Liver (tissue), 9 donors: ENCODE data around the gene ABHD8. TPM values are rescaled to one million over a fixed set of nuclear protein-coding genes. Genes with fewer than 3 reads are reported as not detected.
A peak's percentile ranks its signal among the peaks of the same experiment; 100 is the strongest.

Experiments
- DNase-seq: peaks from one replicate; pipeline ENCODE4 v3.0.0-alpha.2; 2017; ENCODE audit warnings: low spot score
- H3K27ac ChIP-seq, 2 donors: one replicate each; pipeline ENCODE4 v1.7.0; 2013; ENCODE audit warnings: inconsistent platforms in 2 of 2, low read length in 2 of 2, control low read depth in 1 of 2, low read depth in 1 of 2, mild to moderate bottlenecking in 1 of 2
- H3K27me3 ChIP-seq, 4 donors: one replicate each; pipeline versions ENCODE4 v1.6.1 to v1.7.0; 2013; ENCODE audit warnings: low read length in 3 of 4, inconsistent platforms in 1 of 4, mild to moderate bottlenecking in 1 of 4, moderate library complexity in 1 of 4; ENCODE audit not compliant: control insufficient read depth in 4 of 4, insufficient read depth in 4 of 4
- H3K36me3 ChIP-seq, 4 donors: one replicate each; pipeline versions ENCODE4 v1.6.1 to v1.7.0; 2013; ENCODE audit warnings: low read length in 3 of 4, mild to moderate bottlenecking in 3 of 4, low read depth in 1 of 4, moderate library complexity in 1 of 4; ENCODE audit not compliant: control insufficient read depth in 4 of 4, insufficient read depth in 3 of 4
- H3K4me1 ChIP-seq, 4 donors: one replicate each; pipeline versions ENCODE4 v1.6.1 to v1.7.0; 2013; ENCODE audit warnings: low read length in 3 of 4, mild to moderate bottlenecking in 3 of 4, moderate library complexity in 1 of 4; ENCODE audit not compliant: control insufficient read depth in 4 of 4, insufficient read depth in 4 of 4
- H3K4me3 ChIP-seq, 3 donors: one replicate each; pipeline versions ENCODE4 v1.6.1 to v1.7.0; 2013; ENCODE audit warnings: low read length in 3 of 3, control low read depth in 1 of 3, low read depth in 1 of 3, mild to moderate bottlenecking in 1 of 3
- H3K9ac ChIP-seq, 2 donors: one replicate each; pipeline ENCODE4 v1.7.0; 2013; ENCODE audit warnings: low read length in 2 of 2, mild to moderate bottlenecking in 2 of 2, moderate library complexity in 2 of 2, control low read depth in 1 of 2, low read depth in 1 of 2
- H3K9me3 ChIP-seq, 4 donors: one replicate each; pipeline versions ENCODE4 v1.6.1 to v1.7.0; 2013; ENCODE audit warnings: low read length in 3 of 4; ENCODE audit not compliant: control insufficient read depth in 4 of 4
- EGR1 ChIP-seq, 2 donors: IDR thresholded peaks; 2 replicates each; pipeline ENCODE4 v1.6.1; 2016 to 2018; ENCODE audit warnings: antibody characterized with exemption in 2 of 2, low read depth in 2 of 2
- FOXA1 ChIP-seq: IDR thresholded peaks from 2 replicates; pipeline ENCODE4 v1.6.1; 2016; ENCODE audit warnings: antibody characterized with exemption
- FOXA2 ChIP-seq: IDR thresholded peaks from 2 replicates; pipeline ENCODE4 v1.6.1; 2016; ENCODE audit warnings: antibody characterized with exemption
- GABPA ChIP-seq, 2 donors: IDR thresholded peaks in 1 of 2; conservative IDR thresholded peaks in 1 of 2; 2 replicates each; pipeline ENCODE4 v1.6.1; 2016; ENCODE audit warnings: antibody characterized with exemption in 2 of 2, mild to moderate bottlenecking in 1 of 2, moderate library complexity in 1 of 2
- HNF4A ChIP-seq, 2 donors: conservative IDR thresholded peaks; 2 replicates each; pipeline ENCODE4 v1.6.1; 2016; ENCODE audit warnings: antibody characterized with exemption in 2 of 2, mild to moderate bottlenecking in 2 of 2
- JUND ChIP-seq, 2 donors: IDR thresholded peaks; 2 replicates each; pipeline ENCODE4 v1.6.1; 2016; ENCODE audit warnings: antibody characterized with exemption in 2 of 2
- RAD21 ChIP-seq, 2 donors: IDR thresholded peaks; 2 replicates each; pipeline ENCODE4 v1.6.1; 2016; ENCODE audit warnings: antibody characterized with exemption in 2 of 2, mild to moderate bottlenecking in 2 of 2
- SP1 ChIP-seq: IDR thresholded peaks from 2 replicates; pipeline ENCODE4 v1.6.1; 2018; ENCODE audit warnings: antibody characterized with exemption, mild to moderate bottlenecking
- YY1 ChIP-seq: IDR thresholded peaks from 2 replicates; pipeline ENCODE4 v1.6.1; 2016; ENCODE audit warnings: antibody characterized with exemption, mild to moderate bottlenecking
- WGBS: extraction: QIAGEN DNeasy Blood & Tissue Kit; methylation state at CpG from one replicate; pipeline ENCODE4 v1.1.7; 2013; 5-methylcytosine and 5-hydroxymethylcytosine counted together
- polyA plus RNA-seq, 2 donors: library from polyadenylated mRNA; stranded (reverse) in 1 of 2; unstranded in 1 of 2; fragments of 200-250 nt in 1 of 2; fragments of >200 nt in 1 of 2; fragmentation: Nextera tagmentation in 1 of 2; extraction: Ambion mirVana in 1 of 2; gene quantifications; one replicate each; pipeline versions ENCODE4 v1.2.1 to v1.2.3, GENCODE V29; 2013 to 2015
- total RNA-seq, 2 donors: library from RNA; depleted of rRNA; stranded (reverse); fragments of >200 nt; gene quantifications; one replicate each; pipeline ENCODE4 v1.2.3, GENCODE V29; 2014
- TF ChIP-seq, protein P1 (sequence below): IDR thresholded peaks from 2 replicates; pipeline ENCODE4 v1.6.1; 2016; ENCODE audit warnings: antibody characterized with exemption, mild to moderate bottlenecking
- TF ChIP-seq, protein P2 (sequence below): fragments of 150-350 bp; IDR thresholded peaks from 2 replicates; pipeline ENCODE4 v1.5.1; 2017; ENCODE audit warnings: improper control_type of control experiment, low read depth, low read length; ENCODE audit not compliant: missing input control
- TF ChIP-seq, protein P3 (sequence below): IDR thresholded peaks from 2 replicates; pipeline ENCODE4 v1.6.1; 2016; ENCODE audit warnings: antibody characterized with exemption
- TF ChIP-seq, protein P4 (sequence below): IDR thresholded peaks from 2 replicates; pipeline ENCODE4 v1.6.1; 2016; ENCODE audit warnings: antibody characterized with exemption
- TF ChIP-seq, protein P5 (sequence below): IDR thresholded peaks from 2 replicates; pipeline ENCODE4 v1.6.1; 2016; ENCODE audit warnings: antibody characterized with exemption
- donor health status: healthy.
- donor health status: healthy.
- donor health status: healthy.
- donor health status: healthy.
- donor health status: healthy.

ABHD8 gene
- total and polyA plus RNA-seq, 4 donors, result 6.3 to 26.9 (median 14.4) TPM

GRCh38 chr19:17309198-17309964 is 6.2 kb upstream of the ABHD8 start, which contains the start of gene DDA1 (continued):
- TF ChIP-seq, protein P1, sequence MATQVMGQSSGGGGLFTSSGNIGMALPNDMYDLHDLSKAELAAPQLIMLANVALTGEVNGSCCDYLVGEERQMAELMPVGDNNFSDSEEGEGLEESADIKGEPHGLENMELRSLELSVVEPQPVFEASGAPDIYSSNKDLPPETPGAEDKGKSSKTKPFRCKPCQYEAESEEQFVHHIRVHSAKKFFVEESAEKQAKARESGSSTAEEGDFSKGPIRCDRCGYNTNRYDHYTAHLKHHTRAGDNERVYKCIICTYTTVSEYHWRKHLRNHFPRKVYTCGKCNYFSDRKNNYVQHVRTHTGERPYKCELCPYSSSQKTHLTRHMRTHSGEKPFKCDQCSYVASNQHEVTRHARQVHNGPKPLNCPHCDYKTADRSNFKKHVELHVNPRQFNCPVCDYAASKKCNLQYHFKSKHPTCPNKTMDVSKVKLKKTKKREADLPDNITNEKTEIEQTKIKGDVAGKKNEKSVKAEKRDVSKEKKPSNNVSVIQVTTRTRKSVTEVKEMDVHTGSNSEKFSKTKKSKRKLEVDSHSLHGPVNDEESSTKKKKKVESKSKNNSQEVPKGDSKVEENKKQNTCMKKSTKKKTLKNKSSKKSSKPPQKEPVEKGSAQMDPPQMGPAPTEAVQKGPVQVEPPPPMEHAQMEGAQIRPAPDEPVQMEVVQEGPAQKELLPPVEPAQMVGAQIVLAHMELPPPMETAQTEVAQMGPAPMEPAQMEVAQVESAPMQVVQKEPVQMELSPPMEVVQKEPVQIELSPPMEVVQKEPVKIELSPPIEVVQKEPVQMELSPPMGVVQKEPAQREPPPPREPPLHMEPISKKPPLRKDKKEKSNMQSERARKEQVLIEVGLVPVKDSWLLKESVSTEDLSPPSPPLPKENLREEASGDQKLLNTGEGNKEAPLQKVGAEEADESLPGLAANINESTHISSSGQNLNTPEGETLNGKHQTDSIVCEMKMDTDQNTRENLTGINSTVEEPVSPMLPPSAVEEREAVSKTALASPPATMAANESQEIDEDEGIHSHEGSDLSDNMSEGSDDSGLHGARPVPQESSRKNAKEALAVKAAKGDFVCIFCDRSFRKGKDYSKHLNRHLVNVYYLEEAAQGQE, result peak; percentile 69
- TF ChIP-seq EGR1 (IDR thresholded peaks at IDR 0.05; ENCODE audit: low read depth in 2 of 2), result peak; percentile 53 to 76
- no peak for TF ChIP-seq FOXA2
- TF ChIP-seq, protein P2, sequence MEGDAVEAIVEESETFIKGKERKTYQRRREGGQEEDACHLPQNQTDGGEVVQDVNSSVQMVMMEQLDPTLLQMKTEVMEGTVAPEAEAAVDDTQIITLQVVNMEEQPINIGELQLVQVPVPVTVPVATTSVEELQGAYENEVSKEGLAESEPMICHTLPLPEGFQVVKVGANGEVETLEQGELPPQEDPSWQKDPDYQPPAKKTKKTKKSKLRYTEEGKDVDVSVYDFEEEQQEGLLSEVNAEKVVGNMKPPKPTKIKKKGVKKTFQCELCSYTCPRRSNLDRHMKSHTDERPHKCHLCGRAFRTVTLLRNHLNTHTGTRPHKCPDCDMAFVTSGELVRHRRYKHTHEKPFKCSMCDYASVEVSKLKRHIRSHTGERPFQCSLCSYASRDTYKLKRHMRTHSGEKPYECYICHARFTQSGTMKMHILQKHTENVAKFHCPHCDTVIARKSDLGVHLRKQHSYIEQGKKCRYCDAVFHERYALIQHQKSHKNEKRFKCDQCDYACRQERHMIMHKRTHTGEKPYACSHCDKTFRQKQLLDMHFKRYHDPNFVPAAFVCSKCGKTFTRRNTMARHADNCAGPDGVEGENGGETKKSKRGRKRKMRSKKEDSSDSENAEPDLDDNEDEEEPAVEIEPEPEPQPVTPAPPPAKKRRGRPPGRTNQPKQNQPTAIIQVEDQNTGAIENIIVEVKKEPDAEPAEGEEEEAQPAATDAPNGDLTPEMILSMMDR, result no peak
- TF ChIP-seq YY1, result peak; percentile 94
- TF ChIP-seq FOXA1, result no peak
- TF ChIP-seq GABPA (IDR thresholded peaks at IDR 0.05 in 1 of 2, conservative IDR thresholded peaks at IDR 0.05 in 1 of 2), result peak; percentile 65 to 88

GRCh38 chr19:17307876-17308377 is 4.7 kb upstream of the ABHD8 start:
- H3K9me3 ChIP-seq, result no peaks in the 10 kb centered on the region
- H3K27ac ChIP-seq, result no peak overlapping the region
- 90% methylated on average over 8 of the region's 8 CpGs for WGBS
- H3K36me3 ChIP-seq, result peaks cover 0 to 3% (median 0%) of the 10 kb centered on the region in 4 donors
- no peak for DNase-seq
- no peak overlapping the region for H3K9ac ChIP-seq
- H3K4me1 ChIP-seq, result peaks cover 6 to 61% (median 44%) of the 10 kb centered on the region in 4 donors
- TF ChIP-seq, protein P3, sequence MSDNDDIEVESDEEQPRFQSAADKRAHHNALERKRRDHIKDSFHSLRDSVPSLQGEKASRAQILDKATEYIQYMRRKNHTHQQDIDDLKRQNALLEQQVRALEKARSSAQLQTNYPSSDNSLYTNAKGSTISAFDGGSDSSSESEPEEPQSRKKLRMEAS, result no peak
- TF ChIP-seq RAD21 (IDR thresholded peaks at IDR 0.05) (no peak), FOXA2 (no peak), HNF4A (conservative IDR thresholded peaks at IDR 0.05) (no peak), FOXA1 (no peak), JUND (IDR thresholded peaks at IDR 0.05) (no peak), SP1 (no peak), YY1 (no peak)
- TF ChIP-seq, protein P4, sequence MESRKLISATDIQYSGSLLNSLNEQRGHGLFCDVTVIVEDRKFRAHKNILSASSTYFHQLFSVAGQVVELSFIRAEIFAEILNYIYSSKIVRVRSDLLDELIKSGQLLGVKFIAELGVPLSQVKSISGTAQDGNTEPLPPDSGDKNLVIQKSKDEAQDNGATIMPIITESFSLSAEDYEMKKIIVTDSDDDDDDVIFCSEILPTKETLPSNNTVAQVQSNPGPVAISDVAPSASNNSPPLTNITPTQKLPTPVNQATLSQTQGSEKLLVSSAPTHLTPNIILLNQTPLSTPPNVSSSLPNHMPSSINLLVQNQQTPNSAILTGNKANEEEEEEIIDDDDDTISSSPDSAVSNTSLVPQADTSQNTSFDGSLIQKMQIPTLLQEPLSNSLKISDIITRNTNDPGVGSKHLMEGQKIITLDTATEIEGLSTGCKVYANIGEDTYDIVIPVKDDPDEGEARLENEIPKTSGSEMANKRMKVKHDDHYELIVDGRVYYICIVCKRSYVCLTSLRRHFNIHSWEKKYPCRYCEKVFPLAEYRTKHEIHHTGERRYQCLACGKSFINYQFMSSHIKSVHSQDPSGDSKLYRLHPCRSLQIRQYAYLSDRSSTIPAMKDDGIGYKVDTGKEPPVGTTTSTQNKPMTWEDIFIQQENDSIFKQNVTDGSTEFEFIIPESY, result no peak
- TF ChIP-seq, protein P5, sequence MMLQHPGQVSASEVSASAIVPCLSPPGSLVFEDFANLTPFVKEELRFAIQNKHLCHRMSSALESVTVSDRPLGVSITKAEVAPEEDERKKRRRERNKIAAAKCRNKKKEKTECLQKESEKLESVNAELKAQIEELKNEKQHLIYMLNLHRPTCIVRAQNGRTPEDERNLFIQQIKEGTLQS, result no peak
- TF ChIP-seq, protein P1, result no peak
- H3K4me3 ChIP-seq, result no peak overlapping the region
- H3K27me3 ChIP-seq, result no peaks in the 10 kb centered on the region
